Panc1 (cell line): Measurements from ENCODE around the gene B4GALNT1. TPM values are rescaled to one million over a fixed set of nuclear protein-coding genes. Genes with fewer than 3 reads are reported as not detected.

Source experiments
- ATAC-seq: fragments of 200-7000 bp; cut with Tn5 transposase; 2 replicates; pipeline ENCODE4 v1.9.1; 2020; ENCODE audit warnings: mild to moderate bottlenecking, moderate library complexity
- BruUV-seq: library from RNA; stranded (reverse); fragments of 400-500 nt; replicated peaks from 2 replicates; lab custom pipeline; 2021; lab: Mats Ljungman, UMichigan
- CTCF ChIA-PET: fragments of 300-600 bp; sonication (Branson Sonifier 250); formaldehyde crosslinking; loops from one replicate; lab custom pipeline; 2022; ENCODE audit warnings: antibody characterized with exemption; lab: Charles Lee
- POLR2A ChIA-PET: fragments of 300-600 bp; sonication (Branson Sonifier 250); formaldehyde crosslinking; loops from one replicate; lab custom pipeline; 2022; ENCODE audit warnings: antibody characterized with exemption; lab: Charles Lee
- DNase-seq: peaks from one replicate; pipeline ENCODE4 v3.0.0-alpha.2; 2010; ENCODE audit warnings: low read depth, low spot score
- H3K27ac ChIP-seq: 2 replicates; pipeline ENCODE4 v1.5.1; 2011; ENCODE audit warnings: mild to moderate bottlenecking, low read length, inconsistent platforms
- H3K27me3 ChIP-seq: fragments of 200-500 bp; sonication (Bioruptor generic); 2 replicates; pipeline ENCODE4 v1.6.0; 2014; ENCODE audit warnings: low read length, inconsistent platforms; ENCODE audit not compliant: control insufficient read depth, insufficient read depth
- H3K36me3 ChIP-seq: fragments of 200-500 bp; sonication (Bioruptor generic); 2 replicates; pipeline ENCODE4 v1.5.1; 2014; ENCODE audit warnings: inconsistent platforms, mild to moderate bottlenecking, low read length, moderate library complexity; ENCODE audit not compliant: control insufficient read depth, insufficient read depth
- H3K4me1 ChIP-seq: 2 replicates; pipeline ENCODE4 v1.5.1; 2011; ENCODE audit warnings: inconsistent platforms, mild to moderate bottlenecking, low read length, moderate library complexity; ENCODE audit not compliant: control insufficient read depth, insufficient read depth
- H3K4me3 ChIP-seq, 2 experiments: 2 replicates each; pipeline ENCODE4 v1.5.1; 2011 to 2012; ENCODE audit warnings: low read depth in 2 of 2, low read length in 2 of 2, mild to moderate bottlenecking in 2 of 2, inconsistent platforms in 1 of 2, moderate library complexity in 1 of 2
- H3K9me3 ChIP-seq: fragments of 200-500 bp; sonication (Bioruptor generic); 2 replicates; pipeline ENCODE4 v1.5.1; 2014; ENCODE audit warnings: low read depth, mild to moderate bottlenecking, inconsistent platforms, low read length, moderate library complexity; ENCODE audit not compliant: control insufficient read depth, insufficient read depth
- CTCF ChIP-seq: fragments of 450-650 bp; IDR thresholded peaks from 2 replicates; pipeline ENCODE4 v1.5.1; 2017; ENCODE audit warnings: mild to moderate bottlenecking
- POLR2AphosphoS5 ChIP-seq: IDR thresholded peaks from 2 replicates; pipeline ENCODE4 v1.6.1; 2012; ENCODE audit warnings: mild to moderate bottlenecking, low read depth, low read length, moderate library complexity
- REST ChIP-seq, 2 experiments: IDR thresholded peaks; 2 replicates each; pipeline ENCODE4 v1.6.1; 2011 to 2012; ENCODE audit warnings: low read depth in 2 of 2, control low read depth in 1 of 2, low read length in 1 of 2, mild to moderate bottlenecking in 1 of 2, moderate library complexity in 1 of 2; ENCODE audit not compliant: insufficient read depth in 1 of 2
- SIN3A ChIP-seq: IDR thresholded peaks from 2 replicates; pipeline ENCODE4 v1.6.1; 2012; ENCODE audit warnings: low read depth, mild to moderate bottlenecking, low read length, moderate library complexity, borderline replicate concordance; ENCODE audit not compliant: insufficient read depth
- TCF7L2 ChIP-seq: IDR thresholded peaks from 2 replicates; pipeline ENCODE4 v1.6.1; 2011; ENCODE audit warnings: mild to moderate bottlenecking, low read depth, low read length, inconsistent platforms
- in situ Hi-C: cut with HindIII; loops from 2 replicates; pipeline ENCODE4 v1.10.0; 2016; ENCODE audit warnings: low sequenced_read_pairs, low pct_unique_long_range_greater_than_20kb
- intact Hi-C: fragments of 100-400 bp; cut with micrococcal nuclease; formaldehyde crosslinking; loops from one replicate; pipeline ENCODE4 v1.10.0; 2022; ENCODE audit not compliant: unreplicated experiment
- total RNA-seq: library from RNA; stranded (reverse); gene quantifications from one replicate; pipeline ENCODE4 v1.2.1, GENCODE V29; 2021; ENCODE audit not compliant: unreplicated experiment

The B4GALNT1 gene
- total RNA-seq, 1 experiment from 2014 or later, result 48.6 TPM

DNA sequence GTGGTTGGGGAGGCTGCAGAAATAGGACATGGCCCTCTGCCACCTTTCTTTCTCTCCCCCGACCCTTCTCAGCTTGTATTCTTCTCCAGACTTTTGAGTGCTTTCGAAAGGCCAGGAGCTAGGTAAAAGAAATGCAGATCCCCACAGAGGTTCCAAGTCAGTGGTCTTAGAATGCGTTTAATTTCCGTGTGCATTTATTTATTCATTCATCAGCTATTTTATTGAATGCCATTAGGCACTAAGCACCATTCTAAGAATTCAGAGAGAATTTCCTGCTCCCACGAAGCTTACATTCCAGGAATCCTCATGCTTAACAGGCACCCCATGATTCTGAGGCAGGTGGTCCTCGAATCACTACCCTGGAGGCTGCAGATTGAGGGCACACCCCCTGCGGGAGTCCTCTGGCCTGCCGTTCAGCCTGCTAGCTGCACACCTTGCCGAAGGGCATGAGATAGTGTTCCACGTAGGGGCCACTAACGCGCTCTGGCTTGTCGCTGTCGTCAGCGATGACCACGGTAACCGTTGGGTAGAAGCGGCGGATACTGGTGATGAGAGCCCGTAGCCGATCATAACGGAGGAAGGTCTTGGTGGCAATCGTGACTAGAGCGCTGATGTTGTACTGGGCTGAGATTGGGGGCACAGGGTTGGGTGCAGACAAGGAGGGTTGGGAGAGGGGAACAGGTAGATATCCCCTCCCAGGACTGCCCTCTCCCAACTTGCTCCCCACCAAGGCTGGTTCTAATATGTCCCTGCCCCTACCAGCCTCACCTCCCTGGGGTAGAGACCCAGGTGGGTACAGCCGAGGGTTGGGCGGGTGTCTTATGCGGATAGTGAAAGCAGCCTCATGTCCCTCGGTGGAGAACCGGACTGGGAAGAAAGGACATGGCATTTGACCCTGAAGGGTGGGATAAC is 4.5 kb downstream of the B4GALNT1 start:
- Histone ChIP-seq H3K4me1 (peaks cover 7% of the 10 kb centered on the region), H3K27me3 (no peaks in the 10 kb centered on the region), H3K27ac (no peak overlapping the region), H3K9me3 (no peaks in the 10 kb centered on the region), H3K4me3 (no peak overlapping the region), H3K36me3 (no peaks in the 10 kb centered on the region; the same call in 1 of the 2 replicates)
- ChIA-PET CTCF (no interaction called here), POLR2A (no interaction called here)
- intact Hi-C loops, result no loop called here
- BruUV-seq, result no TSS peak
- DNase-seq (no peak), ATAC-seq (no peak)
- in situ Hi-C loops, result no loop called here
- TF ChIP-seq POLR2AphosphoS5, result no peak

- DNase-seq (no peak), ATAC-seq (no peak)
- no TSS peak for BruUV-seq
- TF ChIP-seq CTCF (no peak), POLR2AphosphoS5 (no peak), SIN3A (no peak), REST (IDR thresholded peaks at IDR 0.05; ENCODE audit: insufficient read depth in 1 of 2, low read depth in 2 of 2, low read length in 1 of 2) (no peak), TCF7L2 (no peak)
- no peaks in the 10 kb centered on the region for H3K9me3 ChIP-seq
- in situ Hi-C loops, result no loop called here
- intact Hi-C loops, result no loop called here
- ChIA-PET CTCF (interaction anchor here (1.2 kb wide), 1 partner anchor 43 kb away, joined by 3 read pairs; no protein-coding TSS in a partner anchor), POLR2A (no interaction called here)
- peaks cover 4% of the 10 kb centered on the region; the same call in 1 of the 2 replicates for H3K4me1 ChIP-seq
- H3K27ac ChIP-seq, result no peak overlapping the region
- no peak overlapping the region for H3K4me3 ChIP-seq
- no peaks in the 10 kb centered on the region for H3K27me3 ChIP-seq
- H3K36me3 ChIP-seq, result no peaks in the 10 kb centered on the region; the same call in 1 of the 2 replicates
Observed at GRCh38 chr12:57627501-57628279, 5.3 kb downstream of the B4GALNT1 start.
